OCI-LY7 (cell line): ENCODE results near the gene C16orf95. TPM values are rescaled to one million over a fixed set of nuclear protein-coding genes. Genes with fewer than 3 reads are reported as not detected.

Experiments used
- BruUV-seq: library from RNA; stranded (reverse); fragments of 400-500 nt; replicated peaks from 2 replicates; lab custom pipeline; 2021; lab: Mats Ljungman, UMichigan
- CTCF ChIA-PET: fragments of 300-600 bp; sonication (Branson Sonifier 250); formaldehyde crosslinking; loops from one replicate; lab custom pipeline; 2022; ENCODE audit warnings: antibody characterized with exemption; ENCODE audit not compliant: unreplicated experiment; lab: Charles Lee
- POLR2A ChIA-PET: fragments of 300-600 bp; sonication (Branson Sonifier 250); formaldehyde crosslinking; loops from one replicate; lab custom pipeline; 2022; ENCODE audit warnings: antibody characterized with exemption; lab: Charles Lee
- DNase-seq: peaks from one replicate; pipeline ENCODE4 v3.0.0-alpha.2; 2015; ENCODE audit warnings: low spot score
- H2AFZ ChIP-seq: fragments of 200-600 bp; sonication (generic), shearing (Covaris generic); 2 replicates; pipeline ENCODE4 v1.6.1; 2014; ENCODE audit warnings: mild to moderate bottlenecking, antibody characterized with exemption, low read length, moderate library complexity
- H3K27ac ChIP-seq: fragments of 200-600 bp; sonication (generic); 2 replicates; pipeline ENCODE4 v1.5.1; 2014; ENCODE audit warnings: mixed run types, low read depth, mild to moderate bottlenecking, moderate library complexity, low read length, inconsistent platforms; ENCODE audit not compliant: poor library complexity, severe bottlenecking
- H3K36me3 ChIP-seq: fragments of 200-600 bp; sonication (generic); 2 replicates; pipeline ENCODE4 v1.6.1; 2014; ENCODE audit warnings: mild to moderate bottlenecking, antibody characterized with exemption, low read length, moderate library complexity, mixed read lengths; ENCODE audit not compliant: insufficient read depth
- H3K4me1 ChIP-seq: fragments of 200-600 bp; sonication (generic); 2 replicates; pipeline ENCODE4 v1.5.1; 2014; ENCODE audit warnings: mild to moderate bottlenecking, low read length; ENCODE audit not compliant: insufficient read depth, poor library complexity, severe bottlenecking
- H3K4me2 ChIP-seq: fragments of 200-600 bp; sonication (generic); 2 replicates; pipeline ENCODE4 v1.6.1; 2014; ENCODE audit warnings: mild to moderate bottlenecking, low read length
- H3K4me3 ChIP-seq: fragments of 200-600 bp; sonication (generic); 2 replicates; pipeline ENCODE4 v1.5.1; 2014; ENCODE audit warnings: mild to moderate bottlenecking, low read depth, low read length; ENCODE audit not compliant: poor library complexity, severe bottlenecking
- H3K79me2 ChIP-seq: fragments of 200-600 bp; sonication (generic); 2 replicates; pipeline ENCODE4 v1.6.1; 2016; ENCODE audit warnings: low read depth, mild to moderate bottlenecking, low read length, moderate library complexity, mixed read lengths; ENCODE audit not compliant: insufficient read depth
- H3K9me2 ChIP-seq: fragments of 200-600 bp; sonication (generic); 2 replicates; pipeline ENCODE4 v1.6.1; 2016; ENCODE audit warnings: mild to moderate bottlenecking, low read length, mixed read lengths; ENCODE audit not compliant: insufficient read depth
- H3K9me3 ChIP-seq: fragments of 200-600 bp; sonication (generic); 2 replicates; pipeline ENCODE4 v1.6.1; 2014; ENCODE audit warnings: mild to moderate bottlenecking, mixed run types, low read length, mixed read lengths
- H4K20me1 ChIP-seq: fragments of 200-600 bp; sonication (generic); 2 replicates; pipeline ENCODE4 v1.6.1; 2014; ENCODE audit warnings: mild to moderate bottlenecking, antibody characterized with exemption, low read length, moderate library complexity, mixed read lengths; ENCODE audit not compliant: insufficient read depth
- EZH2phosphoT487 ChIP-seq: fragments of 200-600 bp; sonication (generic); IDR thresholded peaks from 2 replicates; pipeline ENCODE4 v1.6.1; 2018; ENCODE audit warnings: low read depth, borderline replicate concordance, mild to moderate bottlenecking, mixed run types, antibody characterized with exemption, low read length, moderate library complexity, mixed read lengths
- intact Hi-C: fragments of 100-400 bp; cut with micrococcal nuclease; formaldehyde crosslinking; loops from one replicate; pipeline ENCODE4 v1.10.0; 2022; ENCODE audit not compliant: unreplicated experiment
- total RNA-seq, 2 experiments: library from RNA; depleted of rRNA in 1 of 2; stranded (reverse); fragments of >200 nt in 1 of 2; shearing (Covaris generic) in 1 of 2; gene quantifications; 2 replicates each; pipeline ENCODE4 v1.2.3, GENCODE V29; 2014 to 2022
- TF ChIP-seq, protein P1 (sequence below): fragments of 200-600 bp; sonication (generic); conservative IDR thresholded peaks from 2 replicates; pipeline ENCODE4 v1.5.1; 2014; ENCODE audit warnings: mild to moderate bottlenecking, antibody characterized with exemption, low read length, moderate library complexity, mixed read lengths

C16orf95 gene
- total RNA-seq, 2 experiments from 2014 or later, result 8.5 to 22.1 TPM

- Histone ChIP-seq H3K4me2 (no peak overlapping the region), H3K79me2 (no peaks in the 10 kb centered on the region), H3K4me3 (no peak overlapping the region), H2AFZ (no peak overlapping the region), H4K20me1 (no peaks in the 10 kb centered on the region), H3K36me3 (no peaks in the 10 kb centered on the region), H3K9me2 (no peaks in the 10 kb centered on the region), H3K9me3 (no peaks in the 10 kb centered on the region), H3K27ac (no peak overlapping the region), H3K4me1 (no peaks in the 10 kb centered on the region)
- ChIA-PET POLR2A (interaction anchor here (0.6 kb wide), 1 partner anchor 10 kb away, joined by 7 read pairs; no protein-coding TSS in a partner anchor), CTCF (no interaction called here)
- no peak for DNase-seq
- no peak for TF ChIP-seq EZH2phosphoT487
- TF ChIP-seq, protein P1, sequence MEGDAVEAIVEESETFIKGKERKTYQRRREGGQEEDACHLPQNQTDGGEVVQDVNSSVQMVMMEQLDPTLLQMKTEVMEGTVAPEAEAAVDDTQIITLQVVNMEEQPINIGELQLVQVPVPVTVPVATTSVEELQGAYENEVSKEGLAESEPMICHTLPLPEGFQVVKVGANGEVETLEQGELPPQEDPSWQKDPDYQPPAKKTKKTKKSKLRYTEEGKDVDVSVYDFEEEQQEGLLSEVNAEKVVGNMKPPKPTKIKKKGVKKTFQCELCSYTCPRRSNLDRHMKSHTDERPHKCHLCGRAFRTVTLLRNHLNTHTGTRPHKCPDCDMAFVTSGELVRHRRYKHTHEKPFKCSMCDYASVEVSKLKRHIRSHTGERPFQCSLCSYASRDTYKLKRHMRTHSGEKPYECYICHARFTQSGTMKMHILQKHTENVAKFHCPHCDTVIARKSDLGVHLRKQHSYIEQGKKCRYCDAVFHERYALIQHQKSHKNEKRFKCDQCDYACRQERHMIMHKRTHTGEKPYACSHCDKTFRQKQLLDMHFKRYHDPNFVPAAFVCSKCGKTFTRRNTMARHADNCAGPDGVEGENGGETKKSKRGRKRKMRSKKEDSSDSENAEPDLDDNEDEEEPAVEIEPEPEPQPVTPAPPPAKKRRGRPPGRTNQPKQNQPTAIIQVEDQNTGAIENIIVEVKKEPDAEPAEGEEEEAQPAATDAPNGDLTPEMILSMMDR, result no peak
- BruUV-seq, result no TSS peak
- intact Hi-C loops, result no loop called here
These were observed 50.3 kb downstream of the C16orf95 start for GRCh38 chr16:87266846-87267245.

DNA sequence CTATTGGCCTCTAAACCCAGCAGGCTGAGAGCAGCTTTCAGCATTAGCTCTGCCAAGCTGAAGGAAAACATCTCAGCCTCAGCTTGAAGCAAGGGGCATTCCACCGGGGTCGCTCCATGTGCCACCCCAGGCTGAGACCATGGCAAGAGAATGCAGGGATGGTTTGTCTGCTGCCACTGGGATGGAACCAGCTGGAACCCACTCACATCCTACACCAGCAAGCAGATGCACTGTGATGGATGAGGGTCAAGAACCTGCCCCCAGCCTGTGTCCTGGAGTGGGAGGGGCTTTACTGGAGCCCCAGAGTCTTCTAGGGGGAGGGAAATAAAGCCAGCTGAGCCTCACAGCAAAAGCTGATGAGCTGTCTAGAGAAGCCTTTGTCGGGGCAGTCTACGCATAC is 51.9 kb downstream of the C16orf95 start:
- Histone ChIP-seq H3K4me1 (no peaks in the 10 kb centered on the region), H3K4me2 (no peak overlapping the region), H2AFZ (no peak overlapping the region), H3K9me2 (no peaks in the 10 kb centered on the region), H3K36me3 (no peaks in the 10 kb centered on the region), H3K4me3 (no peak overlapping the region), H3K79me2 (no peaks in the 10 kb centered on the region), H3K9me3 (no peaks in the 10 kb centered on the region), H3K27ac (no peak overlapping the region), H4K20me1 (no peaks in the 10 kb centered on the region)
- intact Hi-C loops, result no loop called here
- ChIA-PET CTCF (no interaction called here), POLR2A (no interaction called here)
- no TSS peak for BruUV-seq
- TF ChIP-seq EZH2phosphoT487, result no peak
- TF ChIP-seq, protein P1, result no peak
- DNase-seq, result no peak

- Histone ChIP-seq H3K9me3 (no peaks in the 10 kb centered on the region), H2AFZ (no peak overlapping the region), H3K4me2 (no peak overlapping the region), H3K36me3 (no peaks in the 10 kb centered on the region), H3K4me3 (no peak overlapping the region), H4K20me1 (no peaks in the 10 kb centered on the region), H3K27ac (no peak overlapping the region), H3K9me2 (no peaks in the 10 kb centered on the region), H3K79me2 (no peaks in the 10 kb centered on the region), H3K4me1 (no peaks in the 10 kb centered on the region)
- BruUV-seq, result no TSS peak
- POLR2A ChIA-PET, result no interaction called here
- TF ChIP-seq EZH2phosphoT487, result no peak
- TF ChIP-seq, protein P1, result no peak
- no peak for DNase-seq
- CTCF ChIA-PET, result no interaction called here
- intact Hi-C loops, result no loop called here
These were observed 52.6 kb downstream of the C16orf95 start for GRCh38 chr16:87264634-87265033.
